Sigmoid colon (tissue), 7 donors: ENCODE data around the gene ADGRG6. TPM values are rescaled to one million over a fixed set of nuclear protein-coding genes. Genes with fewer than 3 reads are reported as not detected.

Experiments
- DNase-seq: peaks from one replicate; pipeline ENCODE4 v3.0.0-alpha.2; 2019
- H3K27ac ChIP-seq, 4 donors: fragments of 200-600 bp; sonication (generic); one replicate each; pipeline ENCODE4 v1.5.1; 2016 to 2019; ENCODE audit warnings: mild to moderate bottlenecking in 1 of 4
- H3K27me3 ChIP-seq, 3 donors: fragments of 200-600 bp; sonication (generic); one replicate each; pipeline ENCODE4 v1.5.1; 2019; ENCODE audit warnings: mild to moderate bottlenecking in 1 of 3
- H3K36me3 ChIP-seq, 4 donors: fragments of 200-600 bp; sonication (generic); one replicate each; pipeline ENCODE4 v1.5.1; 2016 to 2019
- H3K4me1 ChIP-seq, 4 donors: fragments of 200-600 bp; sonication (generic); one replicate each; pipeline ENCODE4 v1.5.1; 2017 to 2019
- H3K4me3 ChIP-seq, 4 donors: fragments of 200-600 bp; sonication (generic); one replicate each; pipeline ENCODE4 v1.5.1; 2017 to 2019; ENCODE audit warnings: mild to moderate bottlenecking in 2 of 4, moderate library complexity in 1 of 4
- H3K9me3 ChIP-seq, 4 donors: fragments of 200-600 bp in 3 of 4; sonication (generic) in 3 of 4; one replicate each; pipeline versions ENCODE4 v1.5.1 to v1.6.1; 2013 to 2019
- CTCF ChIP-seq, 4 experiments: fragments of 450-650 bp in 3 of 4; fragments of 200-600 bp in 1 of 4; IDR thresholded peaks; one replicate each; pipeline ENCODE4 v1.5.1; 2016 to 2019; ENCODE audit warnings: antibody characterized with exemption in 4 of 4, mild to moderate bottlenecking in 3 of 4, moderate library complexity in 2 of 4
- EP300 ChIP-seq, 4 donors: sonication (generic); formaldehyde crosslinking; IDR thresholded peaks; one replicate each; pipeline ENCODE4 v1.6.1; 2017; ENCODE audit warnings: antibody characterized with exemption in 4 of 4
- POLR2A ChIP-seq, 2 donors: fragments of 450-650 bp; IDR thresholded peaks; one replicate each; pipeline ENCODE4 v1.6.1; 2016; ENCODE audit warnings: antibody characterized with exemption in 2 of 2, mild to moderate bottlenecking in 2 of 2, moderate library complexity in 2 of 2
- POLR2AphosphoS5 ChIP-seq, 4 donors: sonication (generic); formaldehyde crosslinking; IDR thresholded peaks; one replicate each; pipeline ENCODE4 v1.6.1; 2017; ENCODE audit warnings: antibody characterized with exemption in 4 of 4
- WGBS, 2 donors: extraction: QIAGEN DNeasy Blood & Tissue Kit; methylation state at CpG; one replicate each; pipeline ENCODE4 v1.1.7; 2013; 5-methylcytosine and 5-hydroxymethylcytosine counted together
- intact Hi-C: fragments of 100-400 bp; cut with DNase I; formaldehyde crosslinking; loops from one replicate; pipeline ENCODE4 v1.15.1; 2023
- polyA plus RNA-seq, 3 donors: library from polyadenylated mRNA; stranded (reverse); fragments of 200-250 nt; gene quantifications; one replicate each; pipeline ENCODE4 v1.2.3, GENCODE V29; 2013
- total RNA-seq, 4 donors: library from RNA; depleted of rRNA; stranded (reverse); fragments of >200 nt; gene quantifications; one replicate each; pipeline ENCODE4 v1.1.0, GENCODE V29; 2016
- donor health status: healthy with polysubstance abuse.
- donor health status: Bipolar disorder and iron deficiency.
- donor health status: healthy.

The ADGRG6 gene
- total and polyA plus RNA-seq, 7 donors = 0.60 to 17.6 (median 12.6) TPM

DNA sequence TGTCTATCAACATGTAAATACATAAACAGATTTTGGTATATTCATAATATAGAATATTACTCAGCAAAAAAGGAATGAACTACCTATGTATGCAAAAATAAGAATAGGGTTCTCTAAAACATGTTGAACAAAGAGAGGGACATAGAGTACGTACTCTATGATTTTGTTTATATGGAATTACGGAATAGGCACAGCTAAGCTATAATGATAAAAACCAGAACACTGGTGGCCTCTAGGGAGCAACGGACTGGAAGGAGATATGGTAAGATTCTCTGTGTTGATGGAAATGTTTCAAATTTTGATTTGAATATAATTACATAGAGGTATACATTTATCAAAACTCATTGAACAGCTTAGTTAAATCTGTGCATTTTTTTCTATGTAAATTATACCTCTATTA lies 19.6 kb downstream of the ADGRG6 start:
- no peak for TF ChIP-seq CTCF (IDR thresholded peaks at IDR 0.05)
- no peak for TF ChIP-seq POLR2A (IDR thresholded peaks at IDR 0.05)
- TF ChIP-seq POLR2AphosphoS5 (IDR thresholded peaks at IDR 0.05) = no peak
- TF ChIP-seq EP300 (IDR thresholded peaks at IDR 0.05) = no peak
- no peak overlapping the region for H3K4me3 ChIP-seq
- H3K4me1 ChIP-seq = peaks cover 0 to 9% (median 0%) of the 10 kb centered on the region in 4 donors
- DNase-seq = no peak
- H3K36me3 ChIP-seq = no peaks in the 10 kb centered on the region
- H3K9me3 ChIP-seq = no peaks in the 10 kb centered on the region
- intact Hi-C loops = no loop called here
- H3K27me3 ChIP-seq = no peaks in the 10 kb centered on the region
- no peak overlapping the region for H3K27ac ChIP-seq
- WGBS, 2 donors = 84 to 89% methylated on average over 3 of the region's 3 CpGs

DNA sequence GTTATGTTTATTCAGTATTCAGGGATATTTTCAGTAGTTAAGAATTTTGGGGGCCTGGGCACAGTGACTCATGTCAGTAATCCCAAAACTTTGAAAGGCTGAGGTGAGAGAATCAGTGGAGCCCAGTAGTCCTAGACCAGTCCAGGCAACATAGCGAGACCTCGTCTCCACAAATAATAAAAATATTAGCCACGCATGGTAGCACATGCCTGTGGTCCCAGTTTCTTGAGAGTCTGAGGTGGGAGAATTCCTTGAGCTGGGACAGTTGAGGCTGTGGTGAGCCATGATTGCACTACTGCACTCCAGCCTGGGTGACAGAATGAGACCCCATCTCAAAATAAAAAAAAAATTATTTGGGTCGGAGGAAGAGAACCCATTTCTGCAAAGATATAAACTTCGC lies 20.3 kb downstream of the ADGRG6 start:
- DNase-seq = no peak
- Histone ChIP-seq H3K36me3 (no peaks in the 10 kb centered on the region), H3K27ac (no peak overlapping the region), H3K4me3 (no peak overlapping the region), H3K9me3 (no peaks in the 10 kb centered on the region), H3K4me1 (peaks cover 0 to 9% (median 0%) of the 10 kb centered on the region in 4 donors), H3K27me3 (no peaks in the 10 kb centered on the region)
- WGBS, 2 donors = 95 to 97% methylated on average over 5 of the region's 5 CpGs
- intact Hi-C loops = no loop called here
- no peak for TF ChIP-seq EP300 (IDR thresholded peaks at IDR 0.05)
- TF ChIP-seq CTCF (IDR thresholded peaks at IDR 0.05) = no peak
- TF ChIP-seq POLR2A (IDR thresholded peaks at IDR 0.05) = no peak
- TF ChIP-seq POLR2AphosphoS5 (IDR thresholded peaks at IDR 0.05) = no peak

GRCh38 chr6:142322504-142323198 lies 20.8 kb downstream of the ADGRG6 start:
- H3K27ac ChIP-seq = no peak overlapping the region
- no peaks in the 10 kb centered on the region for H3K27me3 ChIP-seq
- intact Hi-C loops = no loop called here
- H3K36me3 ChIP-seq = no peaks in the 10 kb centered on the region
- peaks cover 0 to 9% (median 0%) of the 10 kb centered on the region in 4 donors for H3K4me1 ChIP-seq
- H3K9me3 ChIP-seq = no peaks in the 10 kb centered on the region
- no peak overlapping the region for H3K4me3 ChIP-seq
- no peak for TF ChIP-seq POLR2AphosphoS5 (IDR thresholded peaks at IDR 0.05)
- TF ChIP-seq EP300 (IDR thresholded peaks at IDR 0.05) = no peak
- no peak for TF ChIP-seq POLR2A (IDR thresholded peaks at IDR 0.05)
- no peak for TF ChIP-seq CTCF (IDR thresholded peaks at IDR 0.05)
- DNase-seq = no peak

DNA sequence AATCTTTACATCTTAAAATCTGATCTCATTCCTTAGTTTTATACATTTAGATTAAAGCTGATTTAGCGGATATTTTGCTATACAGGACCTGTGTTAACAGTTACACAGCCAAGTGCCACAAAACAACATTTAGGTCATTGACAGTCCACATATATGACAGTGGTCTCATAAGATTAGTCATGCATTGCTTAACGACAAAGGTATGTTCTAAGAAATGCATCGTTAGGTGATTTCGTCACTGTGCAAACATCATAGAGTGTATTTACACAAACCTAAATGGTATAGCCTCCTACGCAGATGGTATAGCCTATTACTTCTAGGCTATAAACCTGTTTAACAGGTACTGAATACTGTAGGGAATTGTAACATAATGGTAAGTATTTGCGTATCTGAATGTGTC lies 21.6 kb downstream of the ADGRG6 start:
- WGBS, 2 donors = 21 to 71% methylated on average over 6 of the region's 6 CpGs
- intact Hi-C loops = no loop called here
- Histone ChIP-seq H3K27me3 (no peaks in the 10 kb centered on the region), H3K36me3 (no peaks in the 10 kb centered on the region), H3K9me3 (no peaks in the 10 kb centered on the region), H3K27ac (no peak overlapping the region), H3K4me3 (no peak overlapping the region), H3K4me1 (peaks cover 0 to 9% (median 0%) of the 10 kb centered on the region in 4 donors)
- TF ChIP-seq POLR2A (IDR thresholded peaks at IDR 0.05) = no peak
- no peak for TF ChIP-seq POLR2AphosphoS5 (IDR thresholded peaks at IDR 0.05)
- no peak for TF ChIP-seq CTCF (IDR thresholded peaks at IDR 0.05)
- TF ChIP-seq EP300 (IDR thresholded peaks at IDR 0.05) = no peak
- no peak for DNase-seq

GRCh38 chr6:142324111-142324510 lies 22.3 kb downstream of the ADGRG6 start:
- Histone ChIP-seq H3K9me3 (no peaks in the 10 kb centered on the region), H3K4me1 (peaks cover 0 to 9% (median 0%) of the 10 kb centered on the region in 4 donors), H3K27ac (no peak overlapping the region), H3K36me3 (no peaks in the 10 kb centered on the region), H3K4me3 (no peak overlapping the region), H3K27me3 (no peaks in the 10 kb centered on the region)
- TF ChIP-seq EP300 (IDR thresholded peaks at IDR 0.05) = no peak
- TF ChIP-seq CTCF (IDR thresholded peaks at IDR 0.05) = no peak
- TF ChIP-seq POLR2AphosphoS5 (IDR thresholded peaks at IDR 0.05) = no peak
- DNase-seq = no peak
- intact Hi-C loops = no loop called here
- 88 to 91% methylated on average over 1 of the region's 1 CpG for WGBS, 2 donors
